Activated CD8-positive, alpha-beta memory T cell treated with anti-CD3 and anti-CD28 coated beads, Interleukin-2, amount 50 U/mL, for 1 hour (primary cell): Measurements from ENCODE around the gene OR56A4.

Experiments used
- DNase-seq: peaks from one replicate; pipeline ENCODE4 v3.0.0-alpha.2; 2020; ENCODE audit errors: extremely low read depth

Gene OR56A4

GRCh38 chr11:6006846-6007245 is at the start of gene OR56A4:
TSS of gene OR56A4 (minus strand) at chr11:6006946. CDS start at chr11:6002992, 3,954 bp downstream.
- no peak for DNase-seq

DNA sequence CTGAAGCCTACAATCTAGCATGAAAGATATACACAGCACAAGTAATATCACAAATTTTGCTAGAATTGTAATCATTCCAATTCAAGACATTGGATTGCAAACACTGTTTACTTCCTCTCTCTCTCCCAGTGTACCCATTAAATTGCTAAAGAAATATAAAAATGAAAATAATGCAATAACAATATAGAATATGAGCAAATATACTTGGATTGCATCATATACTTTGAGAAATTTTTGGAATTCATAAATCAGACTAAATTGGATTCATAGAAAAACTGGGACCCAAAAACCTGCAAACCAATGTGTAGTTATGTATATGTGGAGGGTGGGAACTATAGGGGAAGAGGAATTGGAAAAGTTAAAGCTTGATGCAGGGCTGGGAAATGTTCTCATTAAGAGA is 48.8 kb upstream of the OR56A4 start:
- no peak for DNase-seq

DNA sequence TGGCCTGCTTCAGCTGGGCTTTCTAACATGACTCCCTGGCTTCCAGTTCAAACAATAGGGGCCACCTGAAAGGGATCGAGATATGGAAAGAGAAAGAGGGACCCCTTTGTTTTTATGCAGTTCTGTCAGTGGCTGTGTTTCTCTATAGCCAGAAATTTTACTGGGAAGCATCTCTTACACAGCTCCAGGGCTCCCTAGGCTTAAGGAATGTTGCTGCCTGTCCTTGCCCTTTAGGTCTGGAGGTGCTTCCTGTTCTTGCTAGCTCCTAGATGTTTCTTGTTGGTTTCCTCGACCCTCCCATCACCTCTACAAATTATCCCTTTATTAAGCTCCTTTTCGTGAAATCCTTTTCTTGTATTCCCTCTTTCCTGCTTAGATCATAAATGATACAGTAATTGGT is 45.6 kb upstream of the OR56A4 start:
- DNase-seq = no peak

- no peak for DNase-seq
These were observed 34.1 kb upstream of the OR56A4 start for GRCh38 chr11:6040874-6041273.

DNA sequence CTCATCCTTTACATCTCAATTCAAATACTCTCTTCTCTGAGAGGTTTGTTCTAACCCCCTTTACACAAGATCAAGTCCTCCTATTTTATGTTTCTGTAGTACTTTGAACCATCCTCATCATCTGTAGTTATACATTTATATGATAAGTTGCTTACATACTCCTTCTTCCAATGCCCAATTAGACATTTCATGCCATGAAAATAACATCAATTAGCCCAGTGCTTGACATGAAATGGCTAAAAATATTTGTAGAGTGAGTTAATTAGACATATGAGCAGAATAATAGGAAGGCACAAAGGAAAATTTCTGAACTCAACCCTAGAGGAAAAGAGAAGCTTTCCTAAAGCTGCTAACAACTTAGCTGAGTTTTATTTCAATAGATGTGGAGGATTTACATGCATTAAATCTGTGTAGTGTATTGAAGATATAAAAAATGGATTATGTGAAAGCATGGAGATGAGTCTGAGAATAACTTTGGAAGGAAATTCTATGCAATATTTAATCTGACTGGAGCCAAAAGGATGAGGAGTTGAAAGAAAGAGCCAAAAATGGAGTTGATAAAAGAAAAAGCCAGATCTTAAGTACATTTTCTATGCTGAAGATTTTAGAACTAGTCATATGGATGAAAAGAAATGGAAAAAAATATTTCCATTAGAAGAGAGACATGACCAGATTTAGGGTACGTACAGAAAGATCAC is 24.1 kb upstream of the OR56A4 start, which contains the start of gene OR56A1:
OR56A1 (minus strand) TSS at position 51 of the 698 bp plus-strand sequence. CDS start 3,066 bp downstream, outside the sequence.
- DNase-seq = no peak

DNA sequence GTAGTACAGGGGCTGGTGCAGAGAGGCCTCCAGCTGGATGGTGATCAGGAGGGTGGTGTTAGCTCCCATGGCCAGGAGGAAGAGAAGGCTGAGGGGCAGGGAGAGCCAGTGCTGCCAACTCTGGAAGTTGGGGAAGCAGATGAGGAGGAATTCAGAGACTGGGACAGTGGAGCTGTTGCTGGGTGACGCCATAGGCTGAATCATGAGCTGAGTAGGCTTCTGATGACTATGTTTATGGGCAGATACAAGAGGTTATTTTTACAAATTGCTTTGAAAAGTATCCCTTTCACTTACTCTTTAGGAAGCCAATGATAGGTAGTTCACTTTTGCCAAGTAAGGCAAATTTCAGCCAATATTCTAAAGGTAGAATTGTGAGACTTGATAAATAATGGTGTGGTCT is 20.8 kb upstream of the OR56A4 start:
- DNase-seq = no peak

DNA sequence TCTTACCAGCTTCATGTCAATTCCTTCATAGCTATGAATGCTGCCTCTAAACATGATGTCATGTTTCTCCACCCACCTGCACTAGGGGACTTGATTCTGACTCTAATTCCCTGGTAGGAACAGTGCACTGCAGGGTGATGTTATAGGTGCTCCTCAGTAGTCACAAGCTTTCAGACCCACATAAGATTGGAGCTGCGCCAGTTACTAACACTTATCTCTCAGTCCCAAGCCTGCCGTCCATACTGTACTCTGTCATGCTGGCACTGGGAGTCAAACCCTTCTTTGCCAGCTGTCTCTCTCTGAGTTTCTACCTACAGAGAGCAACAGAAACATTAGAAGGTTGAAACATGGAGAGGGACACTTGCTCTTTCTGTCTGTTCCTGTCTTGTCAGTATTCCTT is 18.3 kb upstream of the OR56A4 start:
- no peak for DNase-seq

DNA sequence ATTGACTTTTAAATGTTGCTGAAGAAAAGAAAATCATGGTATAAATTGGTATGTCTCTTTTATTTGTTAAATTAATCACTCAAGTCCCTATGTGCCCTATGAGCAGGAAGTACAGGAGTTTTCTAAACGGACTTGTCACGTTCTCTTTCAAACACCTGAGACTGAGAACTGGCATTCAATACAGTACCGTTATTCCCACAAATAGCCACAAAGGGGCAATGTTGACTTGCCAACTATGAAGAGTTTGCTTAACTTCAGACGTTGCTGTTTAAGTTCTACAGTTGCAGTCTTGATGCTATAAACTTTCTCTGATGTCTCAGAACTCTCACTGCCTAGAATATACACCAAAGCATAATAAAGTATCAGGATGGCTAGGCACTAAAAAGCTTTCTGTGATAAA is 16.2 kb upstream of the OR56A4 start:
- DNase-seq = no peak

DNA sequence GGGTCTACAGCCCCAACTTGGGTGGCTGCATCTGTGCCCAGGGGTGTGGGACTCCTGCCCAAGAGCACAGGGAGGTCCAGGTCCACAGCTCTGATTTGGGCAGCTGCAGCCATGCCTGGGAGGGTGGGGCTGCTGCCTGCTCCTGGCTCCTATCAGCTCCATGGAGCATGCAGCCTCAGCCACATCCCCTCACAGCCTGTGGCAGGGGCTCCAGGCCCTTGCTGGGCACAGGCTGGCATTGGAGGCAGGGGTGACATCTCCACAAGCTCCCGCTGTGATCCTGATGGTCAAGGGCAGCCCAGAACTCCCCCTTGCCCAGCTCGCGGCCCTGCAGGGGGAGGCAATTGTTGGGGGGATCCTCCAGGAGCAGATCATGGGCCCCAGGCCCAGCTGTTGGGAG is 6.3 kb upstream of the OR56A4 start:
- no peak for DNase-seq

DNA sequence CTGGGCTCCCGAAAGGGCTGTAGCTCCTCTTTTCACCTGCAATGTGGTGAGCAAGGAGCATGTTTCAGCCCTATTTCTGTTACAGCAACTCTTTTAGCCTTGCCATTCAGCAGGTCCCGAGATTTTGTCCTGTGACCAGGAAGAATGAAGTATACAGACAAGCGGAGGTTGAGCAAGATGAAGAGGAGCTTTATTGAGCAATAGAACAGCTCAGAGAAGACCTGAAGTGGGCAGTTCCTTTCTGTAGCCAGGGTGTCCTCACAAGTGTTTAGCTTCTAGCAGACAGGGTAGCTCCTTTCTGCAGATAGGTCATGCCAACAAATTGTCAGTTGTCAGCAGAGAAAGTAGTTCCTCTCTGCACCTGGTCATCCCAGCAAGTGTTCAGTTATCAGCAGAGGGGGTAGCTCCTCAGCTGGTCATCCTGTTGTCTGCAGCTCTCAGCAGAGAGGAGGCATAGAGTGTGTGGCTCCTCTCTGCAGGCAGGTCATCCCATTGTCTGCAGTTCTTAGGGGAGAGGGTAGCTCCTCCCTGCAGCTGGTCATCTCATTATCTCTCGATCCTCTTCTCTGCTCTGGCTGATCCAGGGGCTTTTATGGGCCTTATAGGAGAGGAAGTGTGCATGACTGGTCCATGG is 5.4 kb upstream of the OR56A4 start:
- DNase-seq = no peak

DNA sequence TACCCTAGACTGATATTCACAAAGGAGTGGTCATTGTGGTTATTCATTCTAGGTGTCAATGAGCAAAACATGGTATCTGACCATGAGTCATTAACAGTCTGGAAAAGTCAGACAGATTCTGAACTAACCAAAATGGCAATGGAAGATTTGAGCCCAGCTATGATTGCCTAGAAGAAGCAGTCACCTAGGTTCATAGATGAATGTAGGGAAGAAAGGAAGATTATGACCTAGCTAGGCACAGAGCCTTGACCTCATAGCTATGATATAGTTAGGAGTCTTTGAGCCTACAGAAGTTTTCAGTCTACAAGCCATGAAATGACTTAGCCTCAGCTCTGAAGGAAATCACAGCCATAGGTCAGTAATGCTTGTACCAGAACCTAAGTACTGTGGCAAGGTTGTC is 351 bp downstream of the OR56A4 start:
- no peak for DNase-seq

- no peak for DNase-seq
These were observed 4.5 kb downstream of the OR56A4 start for GRCh38 chr11:6002202-6002699.

DNA sequence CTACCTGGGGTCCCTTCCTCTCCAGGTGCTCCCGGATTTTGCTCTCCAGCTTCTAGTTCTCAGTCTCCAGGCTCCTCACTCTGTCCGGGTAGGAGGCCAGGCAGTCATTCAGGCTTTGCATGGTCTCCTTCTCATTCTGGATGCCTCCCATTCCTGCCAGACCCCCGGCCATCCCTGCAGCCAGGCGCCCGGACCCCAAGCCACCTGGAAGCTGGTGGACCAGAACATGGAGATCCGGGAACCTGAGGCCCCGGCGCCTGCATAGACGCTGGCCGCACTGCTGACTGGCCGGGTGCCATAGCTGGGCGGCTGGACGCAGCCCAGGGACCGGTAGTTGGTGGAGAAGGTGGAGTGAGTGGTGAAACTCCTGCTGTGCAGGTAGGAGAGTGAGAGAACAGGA is 12.0 kb downstream of the OR56A4 start:
- no peak for DNase-seq

- no peak for DNase-seq
These were observed 14.0 kb downstream of the OR56A4 start for GRCh38 chr11:5992604-5993251.

DNA sequence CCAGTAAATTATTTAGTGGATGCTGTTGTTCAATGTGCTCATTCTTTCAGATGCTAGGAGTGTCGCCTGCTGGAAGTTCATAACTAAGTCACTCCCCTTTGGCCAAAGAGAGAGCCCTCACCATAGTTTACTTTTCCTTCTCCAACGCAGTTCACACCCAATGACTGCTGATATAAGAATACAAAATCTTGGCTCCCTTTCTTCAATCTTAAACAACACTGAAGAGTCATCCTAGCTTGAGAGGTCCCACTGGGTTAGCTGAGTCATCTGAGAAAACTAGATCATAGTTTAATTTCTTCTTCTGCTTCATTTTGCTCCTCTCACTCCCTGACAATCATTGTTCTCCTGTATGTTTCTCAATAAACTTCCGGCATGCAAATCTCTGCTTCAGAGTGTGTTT is 14.6 kb downstream of the OR56A4 start:
- no peak for DNase-seq

- no peak for DNase-seq
These were observed 17.5 kb downstream of the OR56A4 start for GRCh38 chr11:5989203-5989602.

DNA sequence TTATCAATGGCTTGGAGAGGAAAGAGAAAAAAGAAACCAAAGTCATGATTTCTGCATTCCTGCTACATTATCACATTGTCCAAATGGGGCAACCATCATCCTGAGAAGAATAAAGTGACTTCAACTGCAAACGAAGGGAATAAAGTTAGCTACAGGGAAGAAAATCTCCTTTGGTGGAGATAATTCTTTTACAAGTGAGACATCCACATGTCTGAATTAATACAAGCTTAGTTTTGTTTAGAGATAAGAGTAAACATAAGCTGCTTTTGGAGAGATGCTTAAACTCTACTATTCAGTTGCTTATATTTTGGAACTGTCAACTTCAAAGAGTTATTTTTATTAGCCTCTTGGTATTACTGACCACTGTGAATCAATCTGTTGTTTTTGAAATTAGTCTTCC is 19.9 kb downstream of the OR56A4 start, which contains the start of gene OR52L1:
OR52L1 (minus strand) TSS at position 101 of the 400 bp plus-strand sequence; CDS start at position 46, 55 bp downstream.
- DNase-seq = no peak

GRCh38 chr11:5983443-5983842 is 23.3 kb downstream of the OR56A4 start:
- no peak for DNase-seq

- no peak for DNase-seq
These were observed 33.2 kb downstream of the OR56A4 start for GRCh38 chr11:5973530-5973929.

DNA sequence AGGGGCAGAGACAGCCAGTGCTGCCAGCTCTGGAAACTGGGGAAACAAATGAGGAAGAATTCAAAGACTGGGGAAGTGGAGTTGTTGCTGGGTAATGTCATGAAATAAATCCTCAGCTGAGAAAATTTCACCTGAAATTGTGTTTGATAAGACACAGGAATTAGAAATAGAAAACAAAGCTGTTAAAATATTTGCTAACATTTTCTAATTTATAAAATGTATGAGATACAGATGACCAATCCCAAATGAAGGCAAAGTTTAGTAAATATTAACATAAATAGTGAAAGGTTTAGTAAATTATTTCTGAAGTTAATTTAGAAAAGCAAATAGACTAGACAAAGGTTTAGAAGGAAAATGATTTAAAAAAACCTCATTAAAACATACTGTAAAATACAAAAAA is 38.4 kb downstream of the OR56A4 start, which contains the start of gene OR56A5:
OR56A5 (minus strand) TSS at position 101 of the 400 bp plus-strand sequence; CDS start at position 101, 0 bp downstream.
- DNase-seq = no peak

DNA sequence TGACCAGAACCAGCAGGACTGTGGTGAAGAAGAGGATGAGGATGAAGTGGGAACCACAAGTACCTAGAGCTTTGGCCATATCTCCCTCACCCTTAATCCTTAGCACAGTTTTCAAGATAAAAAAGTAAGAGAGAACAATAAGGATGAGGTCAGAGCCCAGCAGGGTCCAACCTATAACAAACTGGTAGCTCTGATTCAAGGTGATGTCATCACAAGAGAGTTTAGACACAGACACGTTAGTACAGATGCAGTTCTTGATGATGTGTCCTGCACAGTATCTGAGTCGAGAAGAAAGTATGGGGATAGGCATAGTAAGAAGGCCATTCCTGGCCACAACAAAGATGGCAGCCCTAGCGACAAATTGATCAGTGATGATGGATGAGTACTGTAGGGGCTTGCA is 39.0 kb downstream of the OR56A4 start:
- DNase-seq = no peak

DNA sequence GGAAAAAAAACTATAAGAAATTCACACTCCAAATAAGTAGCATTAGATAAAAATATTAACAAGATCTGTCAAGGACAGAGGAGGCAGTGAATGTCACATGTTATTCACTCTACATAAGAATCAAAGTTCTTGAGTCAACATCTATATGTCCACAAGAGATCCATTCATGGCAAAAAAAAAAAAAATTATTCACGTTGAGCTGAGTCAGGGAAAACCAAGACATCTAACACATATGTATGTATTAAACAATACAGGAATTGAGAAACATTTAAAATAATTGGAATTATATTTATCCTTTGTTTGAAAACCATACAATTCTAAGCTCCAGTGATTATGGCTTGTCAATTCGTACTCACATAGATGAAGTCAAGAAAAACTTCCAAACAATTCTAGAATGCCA is 39.8 kb downstream of the OR56A4 start:
- no peak for DNase-seq
